Daoy (cell line): ENCODE measurements around the gene ITGB6. TPM values are rescaled to one million over a fixed set of nuclear protein-coding genes. Genes with fewer than 3 reads are reported as not detected.
A peak's percentile ranks its signal among the peaks of the same experiment; 100 is the strongest.

Experiments
- DNase-seq: peaks from one replicate; pipeline ENCODE4 v3.0.0-alpha.2; 2015; ENCODE audit warnings: low read depth
- total RNA-seq: library from RNA; depleted of rRNA; stranded (reverse); fragments of >200 nt; shearing (Covaris generic); gene quantifications from 2 replicates; pipeline ENCODE4 v1.2.3, GENCODE V29; 2014

ITGB6 gene
- total RNA-seq, 1 experiment from 2014 or later = 3.1 TPM

DNA sequence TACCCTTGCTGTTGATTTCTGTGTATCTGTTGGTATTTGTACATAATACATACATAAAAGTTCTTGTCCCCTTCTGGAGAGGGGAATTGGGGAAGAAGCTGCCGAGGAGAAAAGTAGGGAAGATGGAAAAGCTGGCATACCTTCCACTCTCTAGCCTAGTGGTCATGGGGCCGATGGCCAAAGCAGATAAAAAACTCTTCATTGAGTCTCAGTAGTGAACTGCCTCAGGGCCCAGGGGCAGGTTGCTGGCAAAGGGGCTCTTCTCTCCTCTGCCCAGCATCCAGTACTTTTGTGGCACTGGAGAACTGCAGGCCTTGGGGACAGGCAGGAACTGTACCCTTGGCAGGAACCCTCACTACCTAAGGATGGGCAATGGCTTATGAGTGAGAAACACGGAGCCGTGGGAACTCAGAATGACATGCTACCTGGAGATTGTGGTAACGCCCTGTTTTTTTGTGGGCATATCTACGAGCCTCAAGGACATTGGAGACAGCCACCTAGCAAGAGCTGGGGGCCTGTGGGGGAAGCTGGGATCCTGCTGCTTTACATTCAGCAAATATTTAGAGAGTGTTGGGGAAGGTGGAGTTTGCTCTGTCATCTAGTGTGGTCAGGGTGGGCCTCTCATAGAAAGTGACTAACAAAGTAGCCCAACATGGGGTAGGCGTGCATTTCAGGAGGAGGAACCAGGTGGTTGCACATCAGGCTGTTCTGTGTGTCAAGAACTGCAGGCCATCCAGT, 22.6 kb upstream of the ITGB6 start:
- DNase-seq = no peak

DNA sequence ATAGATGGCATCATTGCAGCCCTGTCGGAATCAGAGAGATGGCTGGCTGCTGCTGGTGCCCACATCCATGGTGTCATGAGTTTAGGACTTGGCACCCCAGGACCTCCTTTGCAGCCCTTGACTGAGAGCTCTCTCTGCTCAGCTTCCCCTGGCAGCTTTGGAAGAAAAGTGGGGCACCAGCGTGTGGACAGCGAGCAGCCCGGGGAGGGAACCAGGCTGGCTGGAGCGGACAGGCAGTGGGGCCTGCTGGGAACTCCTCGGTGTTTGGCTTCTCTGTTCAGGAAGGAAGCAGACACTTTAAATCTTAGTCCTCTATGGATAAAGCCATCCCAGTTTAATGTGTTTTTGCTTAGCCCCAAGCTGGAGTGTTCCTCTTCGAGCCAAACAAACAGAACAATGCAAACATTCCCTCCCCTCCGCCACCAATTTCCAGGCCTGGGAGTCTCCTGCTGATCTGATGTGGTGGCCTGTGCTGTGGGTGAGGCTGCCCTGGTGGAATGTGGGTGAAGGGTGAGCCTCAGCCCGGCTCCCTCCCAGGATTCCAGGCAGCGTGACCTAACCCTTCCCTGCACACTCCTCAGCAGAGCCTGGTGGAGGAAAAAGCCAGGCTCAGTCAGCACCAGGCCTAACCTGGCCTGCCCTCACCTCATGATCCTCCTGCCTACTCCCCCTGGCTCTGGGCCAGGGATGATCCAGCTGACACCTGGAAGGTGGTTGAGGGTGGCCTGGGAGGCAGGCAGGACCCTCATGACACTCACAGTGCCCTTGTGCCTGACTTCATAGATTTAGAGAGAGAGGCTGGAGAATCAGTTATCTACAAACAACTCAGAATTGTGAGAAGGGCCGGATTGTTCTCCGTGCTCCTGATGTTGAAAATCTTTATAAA, 21.6 kb upstream of the ITGB6 start:
- DNase-seq = peak; percentile 93

DNA sequence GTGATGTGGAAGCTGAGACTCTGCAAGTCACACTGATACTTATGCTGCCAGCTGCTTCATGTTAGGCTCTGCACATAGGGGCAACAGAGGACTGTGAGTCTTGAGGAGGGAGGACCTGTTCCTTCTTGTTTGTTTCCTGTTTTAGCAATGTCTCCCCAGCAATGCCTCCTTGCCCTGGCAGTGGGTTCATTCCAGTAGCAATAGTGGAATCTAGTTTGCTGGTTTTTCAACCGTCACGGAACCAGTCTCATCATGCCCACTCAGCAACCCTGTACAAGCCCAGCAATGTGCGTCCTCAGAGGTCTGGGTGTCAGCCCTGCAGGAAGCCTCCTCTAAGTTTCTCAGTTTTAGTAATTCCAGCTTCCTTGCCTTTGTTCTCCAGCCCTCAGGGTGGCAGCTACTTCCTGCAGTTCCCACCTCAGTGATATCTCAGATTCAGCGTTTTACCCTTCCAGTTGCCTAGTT, 20.5 kb upstream of the ITGB6 start:
- no peak for DNase-seq

DNA sequence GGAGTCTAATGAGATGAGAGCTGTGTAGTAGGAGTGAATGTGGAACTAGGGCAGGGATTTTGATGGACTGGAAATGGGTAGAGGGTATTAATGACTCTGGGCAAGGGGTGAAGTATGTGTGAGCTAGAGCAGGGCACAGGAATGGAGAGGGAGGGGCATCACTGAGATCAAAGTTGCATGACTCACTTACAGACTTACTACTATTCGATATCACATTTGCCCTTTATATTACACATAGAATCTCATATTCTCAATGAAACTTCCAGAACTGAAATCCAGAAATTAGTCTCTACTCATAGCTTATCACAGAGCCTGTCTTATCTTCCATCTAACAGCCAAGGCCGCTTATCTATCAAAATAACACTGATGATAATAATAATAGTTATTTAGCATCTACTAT, 20.0 kb upstream of the ITGB6 start:
- no peak for DNase-seq

DNA sequence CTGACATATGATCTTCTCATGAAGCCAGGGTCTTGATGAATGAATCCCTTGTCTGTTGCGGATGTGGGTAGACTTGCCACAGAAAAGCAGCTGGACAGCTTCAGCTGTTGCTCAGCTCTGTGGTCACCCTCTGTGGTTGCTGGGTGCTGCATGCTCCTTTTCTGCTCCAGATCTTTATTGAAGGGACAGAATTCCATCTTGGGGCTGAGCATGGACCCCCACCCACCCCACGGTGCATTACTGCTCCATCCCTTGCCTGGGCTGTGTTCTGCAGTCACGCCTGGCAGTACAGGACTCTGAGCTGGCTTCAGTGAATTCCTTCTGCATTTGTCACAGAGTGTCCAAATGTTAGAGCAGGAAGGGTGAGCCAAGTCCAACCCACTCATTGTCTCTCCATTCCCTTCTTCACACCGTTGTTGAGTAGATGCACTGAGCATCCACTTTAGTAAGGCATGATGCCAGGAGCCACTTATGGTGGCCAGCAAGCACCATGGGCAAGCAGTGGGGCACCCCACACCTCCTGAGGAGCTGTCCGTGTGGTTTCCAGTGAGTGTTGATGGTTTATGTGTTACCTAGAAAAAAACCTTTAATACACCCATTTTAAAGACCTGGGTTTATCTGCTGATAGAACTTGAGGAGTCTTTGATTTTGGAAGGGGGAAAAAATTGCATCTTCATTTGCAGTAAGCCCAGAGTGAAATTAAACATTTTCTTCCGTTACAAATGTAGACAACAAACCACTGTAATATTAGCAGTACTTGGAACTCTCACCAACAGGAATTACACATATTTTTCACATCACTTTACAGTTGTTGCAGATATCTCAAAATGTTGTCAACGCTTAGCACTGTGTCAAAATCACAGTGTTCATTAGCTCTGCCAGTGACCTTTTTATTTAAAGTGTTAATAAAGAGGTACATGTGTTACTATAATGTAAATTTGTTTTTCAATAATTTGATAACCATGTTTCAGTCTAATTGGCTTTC, 14.7 kb upstream of the ITGB6 start:
- peak; percentile 93 for DNase-seq

DNA sequence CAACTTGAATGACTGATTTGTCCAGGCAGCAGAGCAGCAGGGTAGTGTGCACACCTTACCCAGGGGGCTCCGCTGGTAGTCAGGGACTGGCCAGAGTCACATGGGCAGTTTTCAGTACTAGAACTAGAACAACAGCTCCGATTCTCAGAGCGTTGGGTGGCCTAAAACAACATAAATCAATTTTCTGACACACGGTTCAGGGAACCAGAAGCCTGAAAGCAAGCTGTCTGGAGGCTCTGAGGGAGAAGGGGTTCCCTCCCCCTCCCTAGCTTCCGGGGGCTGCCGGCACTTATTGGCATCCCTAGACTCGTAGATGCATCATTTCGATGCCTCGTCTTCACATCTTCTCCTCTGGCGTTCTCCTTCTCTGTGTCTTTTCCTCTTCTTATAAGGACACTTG, 13.4 kb upstream of the ITGB6 start:
- no peak for DNase-seq

DNA sequence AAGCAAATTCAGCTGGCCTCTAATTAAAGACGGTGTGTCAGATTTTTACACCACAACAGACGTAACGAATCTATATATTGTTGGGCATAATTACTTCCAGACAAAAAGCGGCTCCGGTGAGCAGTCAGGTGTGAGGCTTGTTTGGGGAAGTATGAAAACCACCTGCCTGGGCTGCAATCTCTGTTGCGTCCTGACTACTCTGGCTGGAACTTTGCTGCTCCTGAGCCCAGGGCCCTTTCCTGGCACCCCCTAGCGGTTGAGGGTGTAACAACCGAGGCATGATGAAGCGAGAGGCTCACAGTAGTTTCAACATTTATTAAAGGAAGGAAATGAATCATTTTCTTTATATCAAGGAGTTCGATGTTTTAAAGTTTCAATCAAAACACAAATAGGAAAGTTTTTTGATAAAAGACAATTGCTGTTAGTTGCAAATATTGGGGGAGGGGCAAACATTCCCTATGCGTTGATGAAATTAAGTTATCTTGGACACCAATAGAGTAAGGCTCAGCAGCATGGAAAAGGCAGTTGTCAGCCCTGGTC, 10.6 kb upstream of the ITGB6 start:
- DNase-seq = peak; percentile 91

DNA sequence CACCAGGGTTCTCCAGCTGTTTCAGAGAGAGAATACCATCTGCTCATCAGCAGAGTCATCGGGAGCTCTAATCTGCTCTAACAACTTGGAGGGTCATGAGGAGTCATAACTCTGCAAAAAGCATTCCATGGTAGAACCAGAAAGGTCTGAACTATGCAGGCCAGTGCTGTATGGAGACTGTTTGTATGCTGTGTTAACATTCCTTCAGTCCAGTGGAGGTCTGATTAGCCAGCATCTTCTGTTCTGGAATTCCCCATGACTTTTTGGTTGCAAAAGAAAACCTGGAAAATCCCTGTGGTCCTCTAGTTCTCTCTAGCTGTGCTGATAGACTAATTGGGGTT, 9.4 kb upstream of the ITGB6 start:
- peak; percentile 90 for DNase-seq

DNA sequence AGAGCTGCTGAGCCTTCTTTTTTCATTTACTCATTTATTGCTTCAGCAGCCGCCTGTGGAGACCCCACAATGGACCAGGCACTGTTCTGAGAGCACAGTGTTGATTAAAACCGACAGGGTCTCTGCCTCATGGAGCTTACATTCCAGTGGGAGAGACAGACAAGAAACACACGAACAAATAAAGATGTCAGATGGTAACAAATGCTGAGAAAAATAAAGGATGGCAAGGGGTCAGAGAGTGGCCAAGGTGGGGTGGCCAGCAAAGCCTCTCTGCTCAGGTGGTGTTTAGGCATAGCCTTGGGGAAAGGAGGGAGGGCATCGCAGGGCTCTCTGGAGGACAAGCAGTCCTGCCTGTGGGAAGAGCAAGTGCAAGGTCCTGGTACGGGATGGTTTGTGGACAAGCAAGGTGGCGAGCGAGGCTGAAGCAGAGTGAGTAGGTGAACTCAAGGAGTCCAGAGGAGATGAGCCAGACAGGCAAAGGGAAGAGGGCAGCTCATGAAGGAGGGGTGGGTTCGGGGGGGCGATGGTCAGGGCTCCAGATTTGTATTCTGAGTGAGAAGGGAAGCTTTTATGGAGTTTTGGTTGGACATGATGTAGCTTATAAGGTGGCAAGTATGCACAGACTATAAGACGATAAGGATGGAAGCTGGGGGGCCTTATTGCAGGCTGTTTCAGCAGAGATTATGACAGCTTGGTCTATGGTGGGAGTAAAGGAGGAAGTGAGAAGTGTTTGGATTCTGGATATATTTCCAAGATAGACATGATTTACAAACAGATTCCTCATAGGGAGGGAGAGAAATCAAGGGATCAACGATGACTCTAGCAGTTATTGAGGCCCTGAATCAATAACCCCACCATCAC, 8.8 kb upstream of the ITGB6 start:
- no peak for DNase-seq

DNA sequence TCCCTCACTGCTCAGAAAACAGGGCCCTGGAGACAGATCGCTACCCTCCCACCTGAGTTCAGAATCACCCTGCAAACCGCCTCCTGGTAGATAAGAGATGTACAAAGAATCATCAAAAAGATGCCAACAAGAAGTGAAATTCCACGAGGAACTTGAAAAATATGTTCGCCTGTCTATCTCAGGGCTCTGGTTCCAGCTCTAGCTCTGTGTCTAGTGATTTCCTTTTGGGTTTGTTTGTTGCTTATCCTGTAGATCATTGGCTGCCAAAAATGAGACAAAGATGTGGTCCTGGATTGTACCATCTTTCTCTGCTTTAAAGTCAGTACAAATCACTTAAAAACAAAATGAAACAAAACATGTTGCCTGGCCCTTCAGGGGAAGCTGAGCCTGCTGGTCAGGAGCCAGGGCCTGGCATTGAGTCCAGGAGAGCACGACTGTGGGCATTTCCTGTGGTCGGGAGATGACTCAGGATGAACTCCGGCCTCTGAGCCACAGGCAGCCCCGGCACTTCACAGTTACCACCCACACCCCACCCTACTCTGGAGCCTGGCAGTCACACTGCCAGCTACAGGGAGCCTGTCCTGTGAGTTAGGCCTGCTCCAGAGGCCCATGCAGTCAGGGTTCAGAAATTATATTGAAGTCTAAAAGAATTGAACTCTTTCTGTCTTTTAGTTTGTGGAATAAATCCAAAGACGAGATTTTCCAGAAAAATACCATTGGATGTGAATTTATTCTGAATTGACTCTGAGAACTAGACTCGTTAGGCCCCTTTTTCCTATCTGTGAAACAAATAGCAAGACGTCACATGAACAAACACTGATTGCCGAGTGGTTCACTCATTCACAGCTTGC, 8.0 kb upstream of the ITGB6 start:
- DNase-seq = peak; percentile 98

DNA sequence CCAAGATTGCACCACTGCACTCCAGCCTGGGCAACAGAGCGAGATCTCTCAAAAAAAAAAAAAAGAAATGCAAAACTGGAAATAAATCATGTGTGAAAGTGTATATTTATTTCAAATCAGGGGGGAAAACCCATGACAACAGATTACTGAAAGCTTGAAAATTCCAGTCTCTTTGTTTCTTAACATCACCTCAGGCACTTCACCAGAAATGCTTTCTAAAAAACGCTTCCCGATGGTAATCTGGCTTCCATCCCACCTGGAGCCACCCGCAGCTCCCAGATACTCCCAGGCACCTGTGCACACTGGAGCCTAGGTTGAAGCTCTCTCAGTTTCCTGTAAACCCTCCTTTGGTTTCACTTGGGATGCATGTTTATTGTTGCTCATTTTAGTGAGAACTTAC, 7.2 kb upstream of the ITGB6 start:
- DNase-seq = peak; percentile 27

DNA sequence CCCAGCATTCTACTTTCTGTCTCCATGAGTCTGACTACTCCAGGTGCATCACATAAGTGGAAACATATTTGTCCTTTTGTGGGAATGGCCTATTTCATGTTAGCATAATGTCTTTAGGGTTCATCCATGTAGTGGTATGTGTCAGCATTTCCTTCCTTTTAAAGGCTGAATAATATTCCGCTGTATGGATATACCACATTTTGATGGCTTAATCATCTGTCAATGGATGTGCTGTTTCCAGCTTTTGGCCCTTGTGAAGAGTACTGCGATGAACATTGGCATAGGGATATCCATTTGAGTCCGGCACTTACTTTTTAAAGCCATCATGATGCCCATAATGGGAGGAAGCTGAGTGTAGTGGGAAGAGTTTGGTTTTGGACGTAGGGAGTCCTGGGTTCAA, 6.4 kb upstream of the ITGB6 start:
- no peak for DNase-seq

DNA sequence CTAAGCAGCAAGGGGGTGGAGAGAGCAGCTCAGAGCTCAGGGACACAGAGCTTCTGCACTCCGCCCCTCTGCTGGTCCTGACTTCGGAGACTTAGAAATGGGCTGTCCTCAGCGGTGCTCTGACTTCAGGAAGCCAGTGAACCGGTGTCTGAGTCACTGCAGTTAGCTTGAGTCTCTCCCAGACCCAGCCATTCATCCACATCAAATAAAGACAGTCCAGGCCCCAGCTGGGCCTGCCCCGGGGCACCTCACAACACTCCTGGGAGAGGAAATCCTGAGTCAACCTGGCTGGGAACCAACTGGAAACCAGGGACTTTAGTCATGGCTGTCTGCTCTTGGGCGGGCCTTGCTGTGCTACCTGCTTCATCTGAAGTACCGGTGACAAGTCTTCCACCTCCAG, 5.4 kb upstream of the ITGB6 start:
- DNase-seq = peak; percentile 99

DNA sequence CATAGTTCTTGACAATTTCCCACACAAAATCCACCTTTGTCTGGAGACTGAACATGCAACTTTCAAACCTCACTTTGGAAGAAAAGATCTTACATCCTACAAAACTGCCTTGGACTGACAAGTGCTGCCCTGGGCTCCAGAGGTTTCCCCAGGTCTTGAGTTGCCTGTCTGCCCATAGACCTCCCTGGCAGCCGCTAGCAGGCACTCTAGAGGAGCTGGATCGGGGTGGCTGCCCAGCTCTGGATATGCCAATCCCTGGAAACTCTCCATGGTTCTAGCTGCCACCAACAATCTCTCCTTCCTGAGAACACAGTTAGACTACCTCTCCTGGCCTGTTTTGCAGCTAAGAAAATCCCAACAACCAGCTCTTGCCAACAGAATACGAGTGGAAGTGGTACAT, 3.4 kb upstream of the ITGB6 start:
- DNase-seq = no peak

DNA sequence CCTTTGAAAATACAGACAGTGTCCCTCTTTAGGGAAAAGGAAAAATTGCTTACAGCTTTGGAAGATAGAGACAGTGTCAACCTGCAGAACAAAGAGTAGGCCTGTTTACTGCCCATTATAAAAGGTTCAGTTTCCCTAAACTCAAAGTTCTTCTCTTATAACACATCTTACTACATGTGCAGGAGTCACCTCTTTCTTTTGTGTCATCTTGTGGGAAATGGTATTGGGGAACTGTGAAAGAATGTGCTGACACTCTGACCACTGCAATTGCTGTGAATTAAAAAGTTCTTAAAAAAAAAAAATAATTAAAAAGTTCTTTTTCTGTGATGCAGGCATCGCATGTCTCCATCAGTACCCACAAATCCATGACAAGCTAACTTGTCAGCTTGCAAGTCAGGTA, 2.9 kb upstream of the ITGB6 start:
- DNase-seq = no peak

DNA sequence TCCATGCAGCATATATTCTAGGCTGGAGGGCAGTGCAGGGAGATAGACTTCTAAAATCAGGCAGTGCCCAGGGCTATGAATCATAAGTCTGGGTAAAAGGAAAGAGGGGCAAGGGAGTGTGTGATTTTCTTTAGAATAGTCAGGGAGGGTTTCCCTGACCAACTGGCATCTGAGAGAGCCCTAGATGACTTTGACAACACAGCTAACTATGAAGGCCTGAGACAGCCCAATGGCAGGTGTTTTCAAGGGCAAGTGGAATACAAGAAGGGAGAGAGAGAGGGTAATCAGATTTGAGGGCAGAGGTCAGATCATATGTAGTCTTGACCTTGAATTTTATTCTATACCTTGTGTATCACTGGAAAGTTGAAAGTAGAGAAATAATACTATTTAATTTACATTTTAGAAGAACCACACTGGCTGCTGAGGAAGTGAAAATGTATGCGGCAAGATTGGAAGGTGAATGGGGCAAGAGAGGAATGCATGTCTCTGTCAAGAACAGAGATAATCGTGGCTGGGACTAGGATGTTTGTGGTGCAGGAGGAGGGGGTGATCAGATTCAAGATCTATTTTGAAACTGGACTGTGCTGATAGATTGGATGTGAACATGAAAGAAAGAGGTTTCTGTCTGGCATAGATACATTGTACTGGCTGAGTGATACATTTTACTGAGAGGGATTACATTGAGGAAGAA, 1.9 kb upstream of the ITGB6 start:
- DNase-seq = no peak

DNA sequence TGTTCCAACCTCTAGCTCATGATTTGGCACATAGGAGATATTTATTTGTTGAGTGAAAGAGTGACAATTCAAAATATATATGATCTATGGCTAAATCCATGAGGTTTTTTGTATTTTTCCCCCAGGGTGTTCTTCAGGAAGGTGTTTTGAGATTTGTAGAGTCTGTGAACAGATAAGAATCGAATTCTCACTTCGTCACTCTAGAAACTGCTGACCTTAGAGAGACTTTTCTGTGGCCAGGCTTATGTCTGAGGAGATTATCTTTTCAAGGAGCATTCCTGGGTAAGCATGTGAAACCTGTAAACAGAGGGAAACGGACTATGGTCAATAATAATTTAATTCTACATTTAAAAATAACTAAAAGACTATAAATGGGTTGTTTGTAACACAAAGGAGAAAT, 849 bp upstream of the ITGB6 start:
- no peak for DNase-seq

DNA sequence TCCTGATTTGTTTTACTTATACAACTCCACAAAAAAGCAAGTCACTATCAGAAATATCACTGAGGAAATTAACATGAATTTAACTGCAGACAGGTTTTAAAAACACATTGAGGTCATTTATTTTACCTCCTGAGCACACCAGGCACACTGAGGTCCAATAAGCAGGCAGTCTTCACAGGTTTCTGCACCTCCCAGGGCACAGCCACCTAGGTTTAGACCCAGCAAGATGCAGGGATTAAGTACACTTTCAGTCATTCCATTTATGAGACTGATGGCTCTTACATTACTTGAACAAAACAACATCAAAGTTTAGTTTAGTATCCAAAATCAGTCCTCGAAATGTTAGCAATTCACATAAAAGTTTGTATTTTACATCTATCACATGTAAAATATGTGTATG, 1.0 kb downstream of the ITGB6 start:
- DNase-seq = no peak

DNA sequence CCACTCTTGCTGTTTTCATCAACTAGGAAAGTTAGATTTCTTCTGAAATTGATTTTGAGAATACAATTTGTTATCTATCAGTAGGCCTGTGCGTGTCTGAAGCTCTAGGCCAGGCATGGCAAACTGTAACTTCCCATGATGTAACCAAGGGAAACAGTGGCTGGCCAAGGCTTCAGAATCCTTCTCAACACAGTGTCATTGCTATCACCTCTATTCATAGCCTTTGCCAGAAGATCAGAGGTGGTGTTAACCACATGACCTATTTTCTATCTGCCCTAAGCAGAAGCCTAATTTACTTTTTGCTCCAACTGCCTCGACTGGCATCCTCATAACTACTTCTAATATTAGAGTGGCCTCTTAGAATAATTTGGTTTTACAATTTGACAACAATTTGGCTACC, 2.5 kb downstream of the ITGB6 start:
- DNase-seq = no peak
